Stimulated activated CD8-positive, alpha-beta memory T cell treated with anti-CD3 and anti-CD28 coated beads, Interleukin-7, amount 100 ng/mL, for 24 hours (primary cell): Measurements from ENCODE around the gene CRTAC1.

ENCODE experiments used
- DNase-seq: peaks from one replicate; pipeline ENCODE4 v3.0.0-alpha.2; 2020; ENCODE audit warnings: low read depth

Gene CRTAC1

DNA sequence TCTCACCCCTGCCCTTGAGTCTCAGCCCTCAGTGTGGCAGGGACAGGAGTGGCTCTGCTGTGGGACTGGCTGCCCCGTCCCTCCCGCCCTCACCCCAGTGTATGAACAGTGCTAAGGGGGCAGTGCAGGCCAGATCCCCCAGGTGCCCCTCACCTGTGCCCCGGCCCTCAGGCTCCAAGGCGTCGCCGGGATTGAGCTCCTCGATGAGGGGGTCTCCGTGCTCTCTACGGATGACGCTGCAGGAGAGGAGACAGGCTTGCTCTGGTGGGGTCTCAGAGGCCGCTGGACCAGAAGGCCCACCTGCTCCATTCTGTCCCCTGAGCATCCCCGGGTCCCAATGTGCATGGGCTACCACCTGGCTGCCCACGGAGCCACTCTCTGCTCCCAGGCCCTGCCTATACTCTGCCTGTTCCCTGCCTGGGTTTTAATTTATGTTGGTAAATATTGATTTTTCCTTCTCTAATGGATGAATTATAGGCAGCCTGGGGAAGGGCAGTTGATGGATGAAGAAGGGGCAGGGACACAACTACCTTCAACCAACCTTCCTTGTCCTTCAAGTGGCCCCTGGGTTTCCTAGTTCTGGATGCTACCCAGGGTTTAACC, 133.6 kb downstream of the CRTAC1 start:
- DNase-seq, result no peak

- no peak for DNase-seq
Observed at GRCh38 chr10:97895915-97896314, 134.5 kb downstream of the CRTAC1 start.

DNA sequence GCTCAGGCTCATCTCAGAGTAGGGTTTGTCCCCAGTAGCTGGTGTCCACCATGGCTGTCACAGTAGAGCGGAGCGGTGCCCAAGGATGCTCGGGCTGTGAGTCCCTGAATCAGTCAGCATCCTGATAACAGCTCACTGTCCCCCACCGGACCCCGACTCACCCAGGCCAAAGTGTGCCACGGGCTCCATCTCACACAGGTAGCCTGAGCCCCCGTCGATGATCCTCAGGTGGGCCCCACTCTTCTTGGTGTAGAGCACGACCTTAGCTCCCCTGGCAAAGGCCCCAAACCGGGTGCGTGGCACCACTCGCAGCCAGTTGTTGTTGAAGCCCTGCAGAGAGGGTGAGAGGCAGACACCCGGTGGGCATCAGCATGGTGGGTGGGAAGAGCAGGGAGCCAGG, 135.3 kb downstream of the CRTAC1 start:
- no peak for DNase-seq

GRCh38 chr10:97894092-97894491, 136.3 kb downstream of the CRTAC1 start:
- no peak for DNase-seq

- no peak for DNase-seq
Observed at GRCh38 chr10:97892939-97893338, 137.5 kb downstream of the CRTAC1 start.

DNA sequence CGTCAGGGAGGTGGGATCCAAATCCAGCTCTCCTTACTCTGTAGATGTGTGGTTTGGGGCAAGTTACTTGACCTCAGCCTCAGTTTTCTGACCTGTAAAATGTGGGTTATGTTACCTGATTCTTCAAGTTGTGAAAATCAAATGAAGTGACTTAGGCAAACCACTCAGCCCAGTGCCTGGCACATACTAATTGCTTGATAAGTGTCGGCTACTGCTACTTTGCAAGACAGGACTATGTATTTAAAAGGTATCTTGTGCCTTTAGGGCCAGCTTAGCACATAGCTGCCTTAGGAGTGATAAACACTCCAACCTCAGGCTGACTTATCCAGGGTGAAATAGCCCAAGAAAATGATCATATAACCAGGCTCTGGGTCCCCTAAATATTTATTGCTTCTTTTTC, 137.9 kb downstream of the CRTAC1 start:
- DNase-seq, result no peak

DNA sequence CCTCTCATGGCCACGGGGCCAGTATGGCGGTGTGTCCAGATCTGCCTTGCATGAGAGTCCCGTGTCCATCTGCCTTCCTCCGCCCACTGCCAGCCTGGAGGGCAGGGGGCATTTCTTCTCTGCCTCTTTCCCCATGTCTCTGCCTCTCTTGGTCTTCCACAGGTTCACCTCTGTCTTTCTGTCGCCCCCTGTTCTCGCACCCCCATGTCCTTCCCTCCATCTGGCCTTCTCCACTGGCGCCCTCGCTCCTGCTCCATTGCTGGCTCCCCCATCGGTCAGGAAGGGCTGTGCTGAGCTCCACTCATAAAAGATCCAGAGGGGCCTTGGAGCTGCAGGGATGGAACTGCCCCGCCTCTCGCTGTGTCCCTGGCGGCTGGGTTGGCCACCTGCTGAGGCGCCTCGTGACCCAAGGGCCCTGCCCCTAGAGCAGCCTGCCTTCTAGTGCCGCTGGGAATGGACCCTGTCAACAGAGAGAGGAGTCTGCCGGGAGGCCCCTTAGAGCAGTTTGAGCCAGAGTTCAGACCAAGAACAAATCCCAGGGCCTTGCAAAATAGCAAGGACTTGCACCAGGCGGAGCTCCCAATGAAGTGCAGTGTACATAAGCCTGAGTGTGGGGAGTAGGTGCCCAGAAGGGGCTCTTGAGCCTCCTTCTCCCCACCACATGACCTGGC, 138.8 kb downstream of the CRTAC1 start:
- no peak for DNase-seq

DNA sequence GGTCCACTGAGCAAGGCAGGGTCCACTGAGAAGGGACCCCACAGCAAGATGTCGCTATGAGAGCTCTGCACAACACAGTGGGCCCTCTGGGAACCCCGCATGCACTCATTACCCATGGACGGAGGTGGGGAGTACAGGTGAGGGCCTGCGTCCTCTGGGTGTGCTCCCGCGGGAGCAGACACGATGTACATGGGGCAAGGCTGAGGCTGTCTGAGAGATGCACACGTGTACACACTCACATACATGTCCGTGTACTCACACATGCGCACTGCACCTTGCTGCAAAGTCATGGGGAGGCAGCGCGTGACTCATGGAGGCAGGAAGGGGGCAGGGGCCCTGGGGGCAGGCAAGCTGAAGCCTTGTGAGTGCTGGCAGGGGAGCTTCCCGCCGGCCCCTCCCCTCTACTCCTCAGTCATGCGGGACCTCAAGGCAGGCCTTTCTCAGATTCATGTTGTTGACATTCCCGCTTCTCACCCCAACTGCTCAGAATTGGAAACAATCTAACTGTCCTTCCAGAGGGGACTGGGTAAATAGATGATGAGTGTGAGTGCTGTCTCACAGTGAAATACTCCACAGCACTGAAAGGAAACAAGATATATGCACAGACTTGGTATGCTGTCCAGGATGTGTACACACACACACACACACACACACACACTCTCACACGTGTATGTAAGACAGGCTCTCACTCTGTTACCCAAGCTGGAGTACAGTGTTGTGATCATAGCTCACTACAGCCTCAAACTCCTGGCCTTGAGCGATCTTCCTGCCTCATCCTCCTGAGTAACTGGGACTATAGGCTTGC, 140.8 kb downstream of the CRTAC1 start:
- DNase-seq, result no peak

DNA sequence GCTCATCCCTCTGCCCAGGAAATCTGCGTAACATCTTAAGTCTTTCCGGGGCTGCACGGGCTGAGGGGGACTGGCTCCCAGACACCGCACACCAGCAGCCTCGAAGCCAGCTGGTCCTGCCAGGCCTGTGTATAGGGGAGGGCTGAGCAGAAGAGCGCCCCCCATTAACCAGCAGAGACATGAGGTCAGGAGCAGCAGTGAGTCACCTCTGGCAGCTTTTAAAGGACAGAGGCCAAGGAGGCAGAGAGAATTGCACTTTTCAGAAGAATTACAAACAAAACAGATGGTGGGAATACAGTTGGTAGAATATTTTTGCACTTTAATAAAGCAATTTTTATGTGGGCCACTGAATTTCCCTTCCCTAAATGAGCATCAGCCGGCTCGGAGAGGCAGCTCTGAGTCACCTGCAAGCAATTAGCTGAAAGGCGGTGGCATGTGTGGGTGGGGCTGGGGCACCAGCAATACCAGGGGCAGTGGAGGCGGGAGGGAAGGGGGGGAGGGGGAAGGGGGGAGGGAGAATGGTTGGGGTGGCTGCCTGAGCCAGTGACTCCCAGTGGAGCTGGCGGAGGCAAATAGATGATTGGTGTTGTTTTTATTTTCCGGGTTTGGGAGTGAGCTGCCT, 141.7 kb downstream of the CRTAC1 start:
- no peak for DNase-seq

- no peak for DNase-seq
Observed at GRCh38 chr10:97888134-97888533, 142.3 kb downstream of the CRTAC1 start.

DNA sequence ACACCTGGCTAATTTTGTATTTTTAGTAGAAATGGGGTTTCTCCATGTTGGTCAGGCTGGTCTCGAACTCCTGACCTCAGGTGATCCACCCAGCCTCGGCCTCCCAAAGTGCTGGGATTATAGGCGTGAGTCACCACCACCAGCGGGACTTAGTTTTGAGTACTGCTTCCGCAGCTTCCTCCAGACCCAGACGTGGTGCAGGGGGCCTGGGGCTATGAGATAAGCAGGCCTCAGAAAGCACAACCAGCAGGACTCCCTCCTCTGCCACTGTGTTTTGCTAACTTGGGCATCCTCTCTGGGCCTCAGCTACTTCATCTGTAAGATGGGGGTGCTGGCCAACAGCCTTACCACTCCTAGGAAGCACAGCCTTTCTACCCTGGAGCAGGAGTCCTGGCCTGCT, 143.0 kb downstream of the CRTAC1 start:
- no peak for DNase-seq

DNA sequence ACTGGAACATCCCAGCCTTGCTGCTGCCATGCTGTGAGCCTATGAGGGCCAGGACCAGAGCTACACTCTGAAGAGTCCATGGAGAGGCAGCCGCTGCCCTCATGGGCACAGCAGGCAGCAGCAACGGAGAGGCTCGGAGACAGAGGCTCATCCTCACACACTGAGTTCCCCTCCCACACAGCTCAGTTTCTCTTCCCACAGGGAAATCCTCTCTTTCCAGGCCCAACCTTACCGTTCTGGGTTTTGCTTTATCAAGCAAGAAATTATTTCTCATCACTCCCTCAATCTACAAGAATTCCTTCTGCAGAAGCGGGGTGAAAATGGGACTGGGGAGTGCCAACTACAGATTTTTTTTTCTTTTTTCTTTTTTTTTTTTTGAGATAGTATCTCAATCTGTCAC, 144.1 kb downstream of the CRTAC1 start:
- no peak for DNase-seq

- DNase-seq, result no peak
Observed at GRCh38 chr10:97883092-97883485, 147.3 kb downstream of the CRTAC1 start.

- DNase-seq, result no peak
Observed at GRCh38 chr10:97882142-97883091, 148.0 kb downstream of the CRTAC1 start.

DNA sequence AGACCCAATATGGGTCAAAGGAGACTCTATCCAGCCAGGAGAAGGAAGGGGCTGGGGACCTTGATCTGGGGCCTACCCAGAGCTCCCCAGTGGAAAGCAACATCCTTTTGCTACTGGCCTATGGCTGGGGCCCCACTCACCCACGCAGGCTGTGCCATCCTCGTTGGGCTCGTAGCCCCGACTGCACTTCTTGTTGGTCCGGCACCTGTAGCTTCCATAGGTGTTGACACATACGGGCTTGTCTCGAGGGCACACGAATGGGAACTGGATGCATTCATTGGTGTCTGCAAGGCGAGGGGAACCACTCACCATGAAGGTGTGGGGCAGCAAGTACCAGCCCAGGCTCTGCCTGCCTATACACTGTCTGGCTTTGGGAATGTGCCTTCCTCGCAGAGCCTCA, 150.3 kb downstream of the CRTAC1 start:
- no peak for DNase-seq

DNA sequence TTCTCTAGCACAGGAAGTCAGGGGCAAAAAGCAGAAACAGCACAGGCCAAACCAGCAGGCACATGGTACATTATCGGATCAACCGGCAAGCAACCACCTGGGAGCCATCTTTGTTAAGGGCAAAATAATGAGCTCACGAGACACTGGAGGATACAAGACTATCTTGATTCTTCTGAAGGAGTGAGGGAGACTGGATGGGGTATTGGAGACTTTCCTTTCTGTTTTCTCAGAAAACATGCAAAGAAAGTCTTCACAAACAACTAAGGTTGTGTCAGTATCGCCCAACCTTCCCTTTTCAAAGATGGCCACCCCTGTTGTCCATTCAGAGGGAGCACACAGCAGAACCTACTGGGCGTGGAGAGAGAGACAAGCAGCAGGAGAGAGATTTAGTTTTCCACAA, 151.2 kb downstream of the CRTAC1 start:
- no peak for DNase-seq

DNA sequence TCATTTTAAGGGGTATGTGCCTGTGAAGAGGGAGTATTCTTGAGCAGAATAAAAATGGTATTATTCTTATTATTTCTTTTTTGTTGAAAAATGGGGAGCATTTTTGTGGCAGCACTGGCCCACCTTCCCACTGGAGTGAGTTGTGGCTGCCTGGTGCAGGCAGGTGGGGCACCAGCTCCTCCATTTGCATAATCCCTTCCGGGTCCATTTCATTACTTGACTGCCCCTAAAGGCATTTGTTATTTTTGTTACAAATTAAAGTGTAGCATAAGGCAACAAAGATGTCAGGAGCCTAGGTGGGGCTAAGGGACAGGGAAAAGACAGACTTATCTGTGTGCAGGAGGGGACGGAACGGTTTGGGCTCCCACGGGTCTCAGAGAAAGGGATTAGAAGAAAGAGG, 154.0 kb downstream of the CRTAC1 start:
- DNase-seq, result no peak

DNA sequence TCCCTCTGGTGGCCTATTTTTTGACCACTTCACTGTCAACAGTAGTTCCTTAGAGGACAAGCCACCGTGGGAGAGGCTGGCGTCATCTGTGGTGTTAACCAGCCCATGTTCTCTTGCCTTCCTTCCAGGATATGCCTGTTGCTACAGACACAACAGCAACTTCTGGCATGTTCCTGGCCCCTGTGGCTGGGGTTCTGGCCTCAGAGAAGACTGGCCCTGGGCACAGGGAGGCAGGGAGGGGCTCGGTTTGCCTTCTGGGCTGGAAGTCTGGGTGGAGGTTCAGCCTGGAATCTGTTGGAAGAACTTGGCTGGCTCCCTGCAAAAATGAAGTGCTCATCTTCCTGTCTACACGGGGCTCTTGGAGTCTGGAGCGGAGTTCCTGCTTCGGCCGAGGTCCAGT, 155.0 kb downstream of the CRTAC1 start:
- no peak for DNase-seq

- no peak for DNase-seq
Observed at GRCh38 chr10:97874332-97874731, 156.1 kb downstream of the CRTAC1 start.

GRCh38 chr10:97873569-97873968, 156.9 kb downstream of the CRTAC1 start:
- no peak for DNase-seq

DNA sequence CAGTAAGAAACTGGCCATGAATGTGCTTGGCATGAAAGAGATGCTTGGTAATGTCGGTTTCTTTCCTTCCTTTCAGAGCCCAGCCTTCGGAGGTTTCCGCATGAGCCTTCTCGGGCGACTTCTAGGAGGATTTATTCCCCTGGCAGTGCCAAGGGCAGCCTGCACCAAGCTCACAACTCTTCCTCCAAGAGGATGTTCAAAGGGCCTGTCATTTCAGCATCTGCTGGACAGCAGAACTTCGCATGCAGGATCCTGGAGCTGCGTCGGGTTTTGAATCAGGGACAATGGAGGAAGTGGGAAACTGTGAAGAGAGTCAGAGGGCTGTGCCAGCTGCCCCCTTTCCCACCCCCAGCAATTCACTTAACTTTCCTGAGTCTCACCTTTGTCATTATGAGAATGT, 159.4 kb downstream of the CRTAC1 start:
- no peak for DNase-seq
